ENCODE measurements around the gene DNAJB1.

DNAJB1 gene

DNA sequence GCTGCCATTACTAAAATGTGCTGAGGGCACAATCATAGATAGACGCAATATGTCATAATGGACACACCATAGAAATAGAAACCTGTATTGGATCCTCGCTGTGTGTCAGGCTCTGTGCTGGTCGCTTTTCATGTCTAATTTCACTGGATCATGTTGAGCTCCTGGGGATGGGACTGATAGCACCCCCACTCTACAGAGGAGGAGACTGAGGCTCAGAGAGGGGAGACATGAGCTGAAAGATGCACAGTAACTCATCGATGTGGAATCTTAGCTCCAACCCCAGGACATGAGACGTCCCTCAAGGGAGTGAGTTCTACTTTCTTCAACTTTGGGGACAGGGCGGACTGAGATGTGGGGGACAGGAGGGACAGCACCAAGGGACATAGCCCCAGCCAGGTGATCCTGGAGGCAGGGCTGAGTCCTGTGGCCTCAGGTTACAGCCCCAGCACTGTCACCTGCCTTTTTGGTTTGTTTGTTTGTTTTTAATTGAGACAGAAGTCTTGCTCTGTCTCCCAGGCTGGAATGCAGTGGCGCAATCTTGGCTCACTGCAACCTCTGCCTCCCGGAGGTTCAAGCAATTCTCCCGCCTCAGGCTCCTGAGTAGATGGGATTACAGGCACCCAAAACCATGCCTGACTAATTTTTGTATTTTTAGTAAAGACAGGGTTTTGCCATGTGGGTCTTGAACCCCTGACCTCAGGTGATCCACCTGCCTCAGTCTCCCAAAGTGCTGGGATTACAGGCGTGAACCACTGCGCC lies 15.7 kb downstream of the DNAJB1 start:
- H3K27me3 Mint-ChIP-seq = peaks cover 2% of the 10 kb centered on the region
- DNase-seq = no peak
- H3K4me1 Mint-ChIP-seq = peaks cover 31% of the 10 kb centered on the region
- H3K27ac Mint-ChIP-seq = no peak overlapping the region
- no peaks in the 10 kb centered on the region for H3K9me3 Mint-ChIP-seq
- no peak for ATAC-seq
- H3K36me3 Mint-ChIP-seq (ENCODE audit: low read depth) = no peaks in the 10 kb centered on the region
- H3K4me3 Mint-ChIP-seq = no peak overlapping the region

DNA sequence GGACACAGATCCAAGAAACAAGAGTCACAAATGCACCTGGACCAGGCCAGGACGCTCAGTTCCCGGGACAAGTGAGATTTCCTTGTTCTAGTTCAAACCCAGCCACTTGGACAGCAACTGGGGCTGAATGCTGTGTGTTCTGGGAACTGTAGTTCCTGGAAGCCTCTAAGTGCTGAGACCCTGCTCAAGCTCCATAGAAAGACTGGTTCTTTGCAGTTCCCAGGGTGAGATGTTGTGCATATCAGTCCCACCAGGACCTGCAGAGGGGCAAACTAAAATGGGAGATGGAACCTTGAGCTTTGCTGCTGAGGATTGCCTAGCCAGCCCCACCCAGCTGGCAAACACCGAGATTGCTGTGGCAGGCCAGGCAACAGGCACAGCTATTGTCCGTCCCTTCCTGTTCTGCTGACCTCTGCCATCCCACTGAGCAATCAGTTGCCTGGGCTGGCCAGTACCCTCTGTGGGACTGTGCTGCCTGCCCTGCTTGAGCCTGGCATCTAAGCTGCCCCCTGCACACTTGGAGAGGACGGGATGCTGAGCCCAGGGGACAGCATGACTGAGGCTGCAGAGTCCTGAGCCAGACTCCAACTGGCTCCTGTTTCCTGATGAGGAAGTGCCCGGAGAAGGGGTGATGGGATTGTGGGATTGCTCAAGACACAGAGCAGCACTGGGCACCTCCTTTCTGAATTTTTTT lies 20.8 kb downstream of the DNAJB1 start:
- Mint-ChIP-seq H3K27ac (peak overlapping the region; percentile 48), H3K4me1 (peaks cover 18% of the 10 kb centered on the region), H3K9me3 (no peaks in the 10 kb centered on the region), H3K4me3 (peak overlapping the region; percentile 79), H3K36me3 (ENCODE audit: low read depth) (no peaks in the 10 kb centered on the region), H3K27me3 (peaks cover 2% of the 10 kb centered on the region)
- DNase-seq (no peak), ATAC-seq (no peak)

DNA sequence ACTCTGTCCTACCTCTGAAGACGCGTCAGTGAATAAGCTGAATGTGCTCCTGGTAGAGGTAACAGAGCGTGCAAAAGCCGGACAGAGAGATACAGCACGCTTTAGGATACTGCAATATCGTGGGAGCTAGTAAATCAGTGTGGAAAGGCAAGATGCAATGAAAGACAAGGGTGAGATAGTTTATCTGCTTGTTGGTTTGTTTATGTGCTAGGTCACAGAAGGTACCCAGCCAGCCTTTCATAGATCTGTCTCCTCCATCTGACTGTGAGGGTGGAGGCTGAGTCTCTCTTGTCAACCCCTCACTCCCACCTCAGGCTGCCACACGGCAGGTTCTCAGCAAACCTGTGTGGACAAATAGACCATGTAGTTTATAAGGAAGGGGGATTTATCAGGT lies 21.4 kb downstream of the DNAJB1 start:
- ATAC-seq = no peak
- peaks cover 18% of the 10 kb centered on the region for H3K4me1 Mint-ChIP-seq

DNA sequence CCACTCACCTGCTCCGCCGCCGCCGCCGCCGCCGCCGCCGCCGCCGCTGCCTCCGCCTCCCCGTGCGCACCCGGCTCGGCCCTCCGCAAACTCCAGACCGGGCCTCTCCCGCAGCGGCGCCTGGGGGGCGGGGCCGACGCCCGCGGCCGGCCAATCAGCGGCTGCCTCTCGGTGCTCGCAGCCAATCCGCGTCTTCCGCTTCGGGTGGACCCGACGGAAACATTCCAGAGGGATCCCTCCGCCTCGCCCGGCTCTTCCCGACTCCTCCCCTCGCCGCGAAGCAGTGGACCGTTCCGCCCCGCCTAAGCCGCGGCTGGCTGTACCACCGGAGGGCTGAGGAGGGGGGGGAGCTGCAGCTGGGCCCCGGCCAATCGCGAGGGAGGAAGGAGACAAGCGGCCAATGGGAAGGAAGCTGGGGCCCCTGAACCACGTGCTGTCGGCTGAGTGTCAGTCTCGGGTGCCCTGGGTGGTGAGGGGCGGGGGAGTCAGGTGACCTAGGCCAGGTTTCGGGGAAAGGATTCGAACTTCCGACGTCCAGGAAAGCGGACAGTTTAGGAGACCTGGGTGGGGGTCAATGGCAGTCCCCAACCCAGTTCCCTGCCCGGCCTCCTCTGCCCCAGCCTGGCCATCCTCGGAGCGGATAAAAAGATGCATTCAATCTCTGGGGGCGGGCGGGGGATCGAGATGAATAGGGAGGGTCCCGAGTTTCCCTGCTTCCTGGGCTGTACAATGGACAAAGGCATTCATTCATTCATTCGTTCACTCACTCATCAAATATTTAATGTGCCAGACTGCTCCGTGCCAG lies 22.0 kb downstream of the DNAJB1 start, which contains the start of gene GIPC1:
Gene GIPC1, minus strand, starts transcription at position 99 of the 805 bp plus-strand sequence. CDS start 13,151 bp downstream, outside the sequence.
- Mint-ChIP-seq H3K27ac (peak within 1 kb of the TSS; percentile 78), H3K9me3 (no peaks in the 10 kb centered on the region), H3K4me1 (peaks cover 18% of the 10 kb centered on the region), H3K27me3 (peaks cover 2% of the 10 kb centered on the region), H3K36me3 (ENCODE audit: low read depth) (no peaks in the 10 kb centered on the region), H3K4me3 (peak within 1 kb of the TSS; percentile 79)
- peak; percentile 89 for ATAC-seq
- peak; percentile 85 for DNase-seq

More for the DNA sequence above, 21.4 kb downstream of the DNAJB1 start:
- Mint-ChIP-seq H3K9me3 (no peaks in the 10 kb centered on the region), H3K4me3 (peak overlapping the region; percentile 79), H3K36me3 (ENCODE audit: low read depth) (no peaks in the 10 kb centered on the region), H3K27me3 (peaks cover 2% of the 10 kb centered on the region), H3K27ac (peak overlapping the region; percentile 48)
- DNase-seq = no peak

DNA sequence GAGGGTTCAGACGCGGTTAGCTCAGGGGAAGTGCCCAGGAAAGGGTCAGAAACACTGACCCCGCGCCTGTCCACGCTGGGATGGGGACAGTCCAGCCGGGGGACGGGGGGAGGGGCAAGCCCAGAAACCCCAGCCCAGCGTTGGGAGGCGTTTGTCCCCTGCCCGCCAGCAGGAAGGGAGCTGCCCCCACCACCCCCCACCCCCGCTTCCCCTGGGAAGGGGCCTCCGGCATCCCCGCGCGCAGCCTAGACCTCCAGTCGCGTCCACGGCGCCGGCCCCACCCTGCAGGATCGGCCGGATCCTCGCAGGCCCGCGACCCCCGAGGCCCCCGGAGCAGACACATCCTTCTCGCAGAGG lies 22.5 kb downstream of the DNAJB1 start:
- H3K36me3 Mint-ChIP-seq (ENCODE audit: low read depth) = no peaks in the 10 kb centered on the region
- ATAC-seq = no peak
- no peaks in the 10 kb centered on the region for H3K9me3 Mint-ChIP-seq
- peaks cover 2% of the 10 kb centered on the region for H3K27me3 Mint-ChIP-seq
- H3K27ac Mint-ChIP-seq = peak overlapping the region; percentile 78
- peak overlapping the region; percentile 79 for H3K4me3 Mint-ChIP-seq
- no peak for DNase-seq
- H3K4me1 Mint-ChIP-seq = peaks cover 18% of the 10 kb centered on the region

DNA sequence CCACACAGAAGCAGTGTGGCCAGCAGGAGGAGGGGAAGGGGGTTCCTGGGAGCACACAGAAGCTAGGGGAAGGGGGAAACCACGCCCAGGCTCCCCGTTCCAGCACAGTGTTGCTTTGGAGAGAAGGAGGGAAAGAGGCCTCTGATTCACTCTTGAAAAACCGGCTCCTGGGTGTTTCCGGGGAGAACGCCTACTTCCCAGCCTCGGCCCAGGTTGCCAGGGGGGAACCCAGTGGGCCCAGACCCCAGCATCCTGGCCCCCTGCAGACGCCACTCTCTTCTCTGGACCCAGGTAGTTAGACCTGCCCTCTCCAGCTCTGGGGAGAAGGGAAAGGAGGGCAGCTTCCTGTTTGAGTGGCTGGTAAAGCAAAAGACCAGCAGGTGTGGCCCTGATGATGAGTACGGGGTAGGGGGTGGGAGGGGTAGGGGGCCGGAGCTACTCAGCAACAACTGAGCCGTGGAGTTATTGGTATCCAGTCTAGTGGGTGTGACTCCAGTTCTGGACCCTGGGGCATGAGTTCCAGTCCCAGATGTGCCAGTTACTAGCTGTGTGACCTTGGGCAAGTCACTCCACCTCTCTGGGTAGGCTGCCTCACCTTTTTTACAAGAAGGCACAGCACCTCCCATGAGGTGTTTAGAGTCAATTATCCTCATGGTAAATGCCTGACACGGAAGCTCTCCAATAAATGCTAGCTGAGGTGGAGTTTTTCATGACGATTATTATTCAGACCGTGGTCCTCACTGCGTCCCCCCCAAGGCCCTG lies 23.1 kb downstream of the DNAJB1 start:
- DNase-seq (no peak), ATAC-seq (no peak)
- Mint-ChIP-seq H3K36me3 (ENCODE audit: low read depth) (no peaks in the 10 kb centered on the region), H3K4me3 (peak overlapping the region; percentile 79), H3K27ac (peak overlapping the region; percentile 78), H3K9me3 (no peaks in the 10 kb centered on the region), H3K4me1 (peaks cover 18% of the 10 kb centered on the region), H3K27me3 (peaks cover 2% of the 10 kb centered on the region)

DNA sequence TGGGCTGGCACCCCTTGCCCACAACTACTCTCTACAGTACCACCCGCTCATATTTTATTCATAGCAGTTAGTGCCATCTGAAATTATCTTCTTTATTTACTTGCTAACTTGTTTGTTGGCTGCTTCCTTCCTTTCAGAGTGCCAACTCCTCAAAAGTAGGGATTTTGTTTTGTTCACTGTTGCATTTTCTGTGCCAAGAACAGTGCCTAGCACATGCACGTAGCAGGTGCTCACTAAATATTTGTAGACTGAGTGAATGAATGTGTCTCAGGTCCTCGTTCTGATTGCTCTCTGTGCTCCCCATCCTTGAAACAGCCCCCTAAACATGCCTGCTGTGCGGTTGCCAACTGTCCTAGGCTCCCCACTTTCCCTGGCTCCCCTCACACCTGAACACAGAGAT lies 23.8 kb downstream of the DNAJB1 start:
- H3K27ac Mint-ChIP-seq = no peak overlapping the region
- H3K4me3 Mint-ChIP-seq = peak overlapping the region; percentile 55
- peaks cover 18% of the 10 kb centered on the region for H3K4me1 Mint-ChIP-seq
- H3K27me3 Mint-ChIP-seq = peaks cover 2% of the 10 kb centered on the region
- DNase-seq = no peak
- H3K36me3 Mint-ChIP-seq (ENCODE audit: low read depth) = peaks cover 3% of the 10 kb centered on the region
- H3K9me3 Mint-ChIP-seq = no peaks in the 10 kb centered on the region
- ATAC-seq = no peak

DNA sequence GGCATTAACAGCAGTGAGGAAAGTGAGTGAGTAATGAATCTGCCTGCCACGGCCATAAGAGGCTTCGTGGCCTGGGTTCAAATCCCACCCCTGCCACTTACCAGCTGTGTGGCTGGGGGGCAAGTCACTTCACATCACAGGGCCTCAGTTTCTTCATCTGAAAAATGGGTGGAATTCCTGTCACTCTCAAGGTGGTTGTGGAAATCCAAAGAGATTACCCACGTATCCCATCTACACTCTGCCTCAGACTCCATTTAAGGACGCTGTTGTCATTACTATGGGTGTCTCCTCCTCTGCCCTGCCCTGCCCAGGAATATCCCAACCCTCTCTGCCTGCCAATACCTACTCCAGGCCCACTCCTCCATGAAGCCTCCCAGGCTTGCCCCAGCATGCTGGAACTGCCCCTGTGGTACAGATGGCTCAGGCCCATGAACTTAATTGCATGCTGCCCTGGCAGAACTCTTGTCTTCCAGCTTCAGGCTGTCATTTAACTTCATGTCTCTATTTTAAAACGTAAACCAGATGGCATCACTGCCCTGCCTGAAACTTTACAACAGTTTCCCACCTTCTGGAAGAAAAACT lies 25.4 kb downstream of the DNAJB1 start:
- H3K36me3 Mint-ChIP-seq (ENCODE audit: low read depth) = peaks cover 6% of the 10 kb centered on the region
- no peaks in the 10 kb centered on the region for H3K9me3 Mint-ChIP-seq
- H3K27ac Mint-ChIP-seq = no peak overlapping the region
- H3K27me3 Mint-ChIP-seq = peaks cover 2% of the 10 kb centered on the region
- no peak for ATAC-seq
- DNase-seq = no peak
- H3K4me3 Mint-ChIP-seq = no peak overlapping the region
- H3K4me1 Mint-ChIP-seq = peaks cover 18% of the 10 kb centered on the region

DNA sequence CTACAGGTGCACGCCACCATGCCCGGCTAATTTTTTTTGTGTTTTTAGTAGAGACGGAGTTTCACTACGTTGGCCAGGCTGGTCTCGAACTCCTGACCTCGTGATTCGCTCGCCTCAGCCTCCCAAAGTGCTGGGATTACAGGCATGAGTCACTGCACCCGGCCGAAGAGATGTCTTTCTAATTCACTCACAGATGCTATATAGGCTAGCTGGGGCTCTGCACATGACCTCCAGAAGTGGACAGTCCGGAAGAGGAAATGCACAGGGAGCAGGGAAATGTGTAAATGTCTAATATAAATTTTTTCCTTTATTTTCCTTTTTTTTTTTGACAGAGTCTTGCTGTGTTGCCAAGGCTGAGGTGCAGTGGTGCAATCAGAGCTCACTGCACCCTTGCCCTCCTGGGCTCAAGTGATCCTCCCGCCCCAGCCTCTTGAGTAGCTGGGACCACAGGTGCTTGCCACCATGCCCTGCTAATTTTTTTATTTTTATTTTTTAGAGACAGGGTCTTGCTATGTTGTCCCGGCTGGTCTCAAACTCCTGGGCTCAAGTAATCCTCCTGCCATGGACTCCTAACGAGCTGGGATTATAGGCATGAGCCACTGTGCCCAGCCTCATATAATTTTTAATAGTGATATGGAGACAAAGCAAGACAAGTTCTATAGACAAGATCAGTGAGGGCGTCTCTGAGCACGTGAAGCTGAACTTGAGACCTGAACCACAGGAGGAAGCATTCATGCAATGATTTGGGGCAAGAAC lies 30.6 kb downstream of the DNAJB1 start:
- DNase-seq (no peak), ATAC-seq (no peak)
- no peak overlapping the region for H3K4me3 Mint-ChIP-seq
- no peaks in the 10 kb centered on the region for H3K27me3 Mint-ChIP-seq
- H3K9me3 Mint-ChIP-seq = no peaks in the 10 kb centered on the region
- H3K4me1 Mint-ChIP-seq = peaks cover 6% of the 10 kb centered on the region
- H3K36me3 Mint-ChIP-seq (ENCODE audit: low read depth) = peaks cover 6% of the 10 kb centered on the region
- no peak overlapping the region for H3K27ac Mint-ChIP-seq

DNA sequence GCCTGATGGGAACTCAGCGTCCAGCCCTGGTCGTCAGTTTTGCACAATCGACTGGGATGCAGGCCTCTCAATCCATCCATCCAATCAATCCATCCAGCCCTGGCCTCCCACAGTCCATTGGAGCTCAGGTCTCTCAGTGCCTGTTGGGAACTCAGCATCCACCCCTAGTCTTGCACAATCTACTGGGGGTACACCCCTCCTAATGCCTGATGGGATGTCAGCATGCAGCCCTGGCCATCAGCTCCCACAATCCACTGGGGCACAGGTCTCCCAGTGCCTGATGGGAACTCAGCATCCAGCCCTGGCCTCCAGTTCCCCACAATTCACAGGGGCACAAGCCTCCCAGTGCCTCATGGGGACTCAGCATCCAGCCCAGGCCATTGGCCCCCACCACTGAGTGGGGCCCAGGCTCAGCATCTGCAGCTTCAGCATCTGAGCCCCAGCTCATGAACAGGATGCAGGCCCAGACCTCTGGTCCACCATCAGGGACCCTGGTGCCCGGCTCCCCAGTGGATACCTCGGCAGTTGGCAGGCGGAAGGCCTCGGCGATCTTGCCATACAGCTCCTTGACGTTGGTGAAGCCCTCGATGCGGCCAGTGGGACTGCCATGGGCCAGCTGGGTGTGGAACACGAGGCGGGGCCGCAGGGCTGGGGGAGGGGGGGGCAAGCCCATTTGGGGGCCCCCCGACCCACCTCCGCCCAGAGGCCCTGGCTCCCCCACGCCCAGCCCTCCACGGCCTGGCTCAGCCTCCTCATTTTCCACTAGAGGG lies 35.8 kb downstream of the DNAJB1 start:
- no peaks in the 10 kb centered on the region for H3K9me3 Mint-ChIP-seq
- H3K27me3 Mint-ChIP-seq = no peaks in the 10 kb centered on the region
- H3K36me3 Mint-ChIP-seq (ENCODE audit: low read depth) = no peaks in the 10 kb centered on the region
- DNase-seq = no peak
- peaks cover 10% of the 10 kb centered on the region for H3K4me1 Mint-ChIP-seq
- no peak overlapping the region for H3K27ac Mint-ChIP-seq
- ATAC-seq = no peak
- H3K4me3 Mint-ChIP-seq = no peak overlapping the region

DNA sequence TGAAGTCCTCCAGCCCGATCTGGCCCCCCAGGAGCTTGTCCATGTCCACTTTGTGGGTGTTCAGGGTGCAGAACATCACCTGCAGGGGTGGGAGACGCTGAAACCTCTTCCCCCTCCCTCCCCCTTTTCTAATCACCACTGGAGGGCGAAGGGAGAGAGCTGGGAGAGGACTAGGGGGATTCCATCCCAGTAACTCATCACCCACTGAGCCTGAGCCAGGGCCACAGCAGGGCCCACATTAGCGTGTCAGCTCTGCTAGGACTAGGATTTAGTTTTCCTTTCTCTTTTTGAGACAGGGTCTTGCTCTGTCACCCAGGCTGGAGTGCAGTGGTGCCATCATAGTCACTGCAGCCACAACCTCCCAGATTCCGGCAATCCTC lies 37.5 kb downstream of the DNAJB1 start:
- H3K9me3 Mint-ChIP-seq = no peaks in the 10 kb centered on the region
- peaks cover 14% of the 10 kb centered on the region for H3K4me1 Mint-ChIP-seq
- no peak for ATAC-seq
- H3K4me3 Mint-ChIP-seq = no peak overlapping the region
- H3K36me3 Mint-ChIP-seq (ENCODE audit: low read depth) = no peaks in the 10 kb centered on the region
- DNase-seq = no peak
- H3K27ac Mint-ChIP-seq = no peak overlapping the region
- H3K27me3 Mint-ChIP-seq = no peaks in the 10 kb centered on the region

DNA sequence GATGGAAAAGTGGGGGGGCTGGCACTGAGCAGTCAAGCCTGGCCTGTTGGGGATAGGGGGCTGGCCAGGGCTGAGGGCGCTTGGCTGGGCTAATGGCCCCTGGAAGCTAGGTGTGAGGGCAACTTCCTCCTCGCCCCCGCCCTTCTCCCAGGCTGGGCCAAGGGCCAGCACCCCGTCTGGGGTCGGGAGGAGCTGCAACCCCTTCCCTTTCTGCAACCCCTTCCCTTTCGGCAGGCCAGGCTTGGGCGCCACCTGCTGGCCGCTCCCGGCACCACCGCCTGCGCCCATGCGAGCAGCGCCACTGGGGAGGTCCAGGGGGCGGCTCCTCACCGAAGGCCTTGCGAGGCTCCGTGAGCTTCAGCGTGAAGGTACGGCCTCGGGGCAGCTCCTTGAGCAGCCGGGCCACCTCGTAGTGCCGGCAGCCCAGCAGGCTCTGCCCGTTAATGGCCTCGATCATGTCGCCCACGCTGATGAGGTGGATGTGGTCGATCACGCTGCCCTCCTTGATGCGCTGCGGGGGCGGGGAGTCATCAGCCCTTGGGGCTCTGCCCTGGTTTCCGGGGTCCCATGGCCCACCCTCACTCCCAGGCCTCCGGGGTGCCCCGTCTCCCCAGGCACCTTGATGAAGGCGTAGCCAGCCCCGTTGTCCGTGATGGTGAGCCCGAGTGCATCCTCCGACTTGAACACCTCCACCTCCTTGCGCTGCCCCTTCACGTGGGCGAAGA lies 38.1 kb downstream of the DNAJB1 start:
- Mint-ChIP-seq H3K4me3 (no peak overlapping the region), H3K36me3 (ENCODE audit: low read depth) (no peaks in the 10 kb centered on the region), H3K9me3 (no peaks in the 10 kb centered on the region), H3K4me1 (peaks cover 19% of the 10 kb centered on the region), H3K27ac (no peak overlapping the region), H3K27me3 (peaks cover 2% of the 10 kb centered on the region)
- ATAC-seq (peak; percentile 45), DNase-seq (peak; percentile 79)
